ENCODE results near the gene DUSP19. TPM values are rescaled to one million over a fixed set of nuclear protein-coding genes. Genes with fewer than 3 reads are reported as not detected.

The DUSP19 gene
- total RNA-seq, 1 donor from 2014 or later, result 11.4 TPM

DNA sequence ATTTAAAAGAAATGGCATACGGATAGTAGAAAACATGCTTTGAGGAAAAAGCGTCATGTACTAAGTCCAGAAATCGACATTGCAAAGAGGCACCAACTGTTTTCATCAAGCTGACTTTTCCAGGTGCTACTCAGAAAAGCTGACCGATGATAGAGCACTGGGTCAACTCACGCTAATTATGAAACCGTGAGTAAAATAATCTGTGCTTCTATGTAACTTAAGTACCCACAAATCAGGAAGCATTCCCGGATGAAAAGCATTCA, 45.3 kb downstream of the DUSP19 start:
- peak overlapping the region; percentile 84 for H3K27ac ChIP-seq (replicated peaks)
- H3K9me3 ChIP-seq (replicated peaks), result no peaks in the 10 kb centered on the region
- H3K36me3 ChIP-seq, result peaks cover 7% of the 10 kb centered on the region
- H3K27me3 ChIP-seq (ENCODE audit: low read depth), result no peaks in the 10 kb centered on the region
- DNase-seq, result no peak
- H3K4me1 ChIP-seq, result peaks cover 24% of the 10 kb centered on the region
- TF ChIP-seq, protein P1, sequence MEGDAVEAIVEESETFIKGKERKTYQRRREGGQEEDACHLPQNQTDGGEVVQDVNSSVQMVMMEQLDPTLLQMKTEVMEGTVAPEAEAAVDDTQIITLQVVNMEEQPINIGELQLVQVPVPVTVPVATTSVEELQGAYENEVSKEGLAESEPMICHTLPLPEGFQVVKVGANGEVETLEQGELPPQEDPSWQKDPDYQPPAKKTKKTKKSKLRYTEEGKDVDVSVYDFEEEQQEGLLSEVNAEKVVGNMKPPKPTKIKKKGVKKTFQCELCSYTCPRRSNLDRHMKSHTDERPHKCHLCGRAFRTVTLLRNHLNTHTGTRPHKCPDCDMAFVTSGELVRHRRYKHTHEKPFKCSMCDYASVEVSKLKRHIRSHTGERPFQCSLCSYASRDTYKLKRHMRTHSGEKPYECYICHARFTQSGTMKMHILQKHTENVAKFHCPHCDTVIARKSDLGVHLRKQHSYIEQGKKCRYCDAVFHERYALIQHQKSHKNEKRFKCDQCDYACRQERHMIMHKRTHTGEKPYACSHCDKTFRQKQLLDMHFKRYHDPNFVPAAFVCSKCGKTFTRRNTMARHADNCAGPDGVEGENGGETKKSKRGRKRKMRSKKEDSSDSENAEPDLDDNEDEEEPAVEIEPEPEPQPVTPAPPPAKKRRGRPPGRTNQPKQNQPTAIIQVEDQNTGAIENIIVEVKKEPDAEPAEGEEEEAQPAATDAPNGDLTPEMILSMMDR (IDR thresholded peaks at IDR 0.05; ENCODE audit: borderline replicate concordance), result no peak
- peak overlapping the region; percentile 87 for H3K4me3 ChIP-seq
- intact Hi-C loops (cut with micrococcal nuclease), result no loop called here

DNA sequence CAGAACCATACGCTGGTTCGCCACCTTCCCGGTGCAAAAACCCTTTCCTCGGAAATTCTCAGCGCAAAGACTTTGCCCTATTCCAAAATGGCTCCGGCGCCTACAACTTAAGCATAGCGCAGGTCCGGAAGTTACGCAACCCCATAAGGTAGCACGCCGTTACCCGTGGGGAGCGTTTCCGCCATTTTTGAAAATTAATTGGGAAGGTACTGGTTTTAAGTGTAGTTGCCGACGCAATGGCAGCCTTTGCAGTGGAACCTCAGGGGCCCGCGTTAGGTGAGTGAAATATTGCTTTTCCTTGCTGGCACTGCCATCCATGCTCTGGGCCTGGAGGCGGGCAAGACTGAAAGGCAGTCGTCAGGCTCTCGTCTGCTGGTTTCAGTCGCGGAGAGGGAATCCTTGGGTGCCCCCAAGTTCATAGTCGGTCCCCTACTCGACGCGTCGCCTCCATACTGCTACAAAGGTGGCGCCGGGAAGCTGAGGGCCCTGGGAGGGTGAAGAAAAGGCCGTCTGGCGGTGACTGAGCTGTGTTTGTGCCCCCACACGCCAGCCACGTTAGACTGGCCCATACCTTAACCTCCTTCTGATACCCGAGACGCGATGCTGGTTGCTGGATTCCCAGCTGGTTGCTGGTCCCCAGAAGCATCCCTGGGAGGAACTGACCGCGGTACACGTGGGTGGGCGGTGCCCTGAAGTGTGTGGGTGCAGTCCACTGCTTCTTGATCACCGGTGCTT, 45.8 kb downstream of the DUSP19 start, which contains the start of gene NUP35:
NUP35 (plus strand) TSS at position 222 of the 735 bp plus-strand sequence; CDS start at position 237, 15 bp downstream.
- no peaks in the 10 kb centered on the region for H3K27me3 ChIP-seq (ENCODE audit: low read depth)
- H3K4me1 ChIP-seq, result peaks cover 24% of the 10 kb centered on the region
- intact Hi-C loops (cut with micrococcal nuclease), result no loop called here
- no peaks in the 10 kb centered on the region for H3K9me3 ChIP-seq (replicated peaks)
- H3K27ac ChIP-seq (replicated peaks), result peak within 1 kb of the TSS; percentile 84
- TF ChIP-seq, protein P1 (IDR thresholded peaks at IDR 0.05; ENCODE audit: borderline replicate concordance), result no peak
- DNase-seq, result peak; percentile 81
- H3K36me3 ChIP-seq, result peaks cover 11% of the 10 kb centered on the region
- peak within 1 kb of the TSS; percentile 87 for H3K4me3 ChIP-seq

DNA sequence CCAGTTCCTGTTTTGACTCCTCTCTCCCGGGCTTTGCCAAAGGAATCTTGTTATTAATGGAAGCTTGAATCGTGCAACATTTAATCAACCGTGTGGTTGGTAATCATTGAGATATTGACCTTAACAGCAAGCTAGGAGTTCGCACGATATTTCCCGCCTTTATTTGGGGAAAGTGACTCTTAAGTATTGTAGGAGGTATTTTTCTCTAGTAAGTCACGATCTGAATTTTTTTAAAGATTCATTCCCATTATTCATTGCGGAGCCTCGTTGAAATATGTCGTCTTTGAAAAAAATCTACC, 46.4 kb downstream of the DUSP19 start:
- peak overlapping the region; percentile 87 for H3K4me3 ChIP-seq

DNA sequence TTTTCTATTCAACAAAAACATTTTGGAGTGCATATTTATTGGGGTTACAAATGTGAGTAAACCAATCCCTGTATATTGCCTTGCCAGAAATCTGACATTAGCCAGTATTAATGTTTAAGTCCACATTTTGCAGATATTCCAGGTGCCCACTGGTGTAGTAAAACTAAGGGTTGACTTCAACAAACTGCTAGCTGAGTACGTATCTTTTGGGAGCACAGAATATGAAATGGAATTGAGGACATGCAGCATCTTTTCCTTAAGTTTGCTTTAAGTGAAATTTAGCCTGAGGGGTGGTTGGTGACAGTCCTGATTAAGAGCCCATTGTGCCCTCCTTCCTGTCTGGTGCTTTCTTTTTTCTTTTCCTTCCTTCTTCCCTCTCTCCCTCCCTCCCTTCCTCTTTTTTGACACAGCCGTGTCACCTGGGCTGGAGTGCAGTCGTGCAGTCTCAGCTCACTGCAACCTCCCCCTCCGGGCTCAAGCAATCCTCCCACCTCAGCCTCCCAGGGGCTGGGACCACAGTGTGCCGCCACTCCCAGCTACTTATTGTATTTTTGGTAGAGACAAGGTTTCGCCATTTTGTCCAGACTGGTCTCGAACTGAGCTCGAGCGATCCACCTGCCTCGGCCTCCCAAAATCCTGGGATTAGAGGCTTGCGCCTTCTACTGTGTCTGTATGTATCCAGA, 47.3 kb downstream of the DUSP19 start:
- intact Hi-C loops (cut with micrococcal nuclease), result no loop called here
- peaks cover 17% of the 10 kb centered on the region for H3K36me3 ChIP-seq
- no peaks in the 10 kb centered on the region for H3K27me3 ChIP-seq (ENCODE audit: low read depth)
- DNase-seq, result no peak
- TF ChIP-seq, protein P1 (IDR thresholded peaks at IDR 0.05; ENCODE audit: borderline replicate concordance), result no peak
- peaks cover 24% of the 10 kb centered on the region for H3K4me1 ChIP-seq
- no peaks in the 10 kb centered on the region for H3K9me3 ChIP-seq (replicated peaks)
- H3K27ac ChIP-seq (replicated peaks), result no peak overlapping the region
- peak overlapping the region; percentile 87 for H3K4me3 ChIP-seq

More for the DNA sequence above, 46.4 kb downstream of the DUSP19 start:
- TF ChIP-seq, protein P1 (IDR thresholded peaks at IDR 0.05; ENCODE audit: borderline replicate concordance), result no peak
- no peak for DNase-seq
- Histone ChIP-seq H3K36me3 (peaks cover 11% of the 10 kb centered on the region), H3K27ac (replicated peaks) (peak overlapping the region; percentile 84), H3K27me3 (ENCODE audit: low read depth) (no peaks in the 10 kb centered on the region), H3K9me3 (replicated peaks) (no peaks in the 10 kb centered on the region), H3K4me1 (peaks cover 24% of the 10 kb centered on the region)
- intact Hi-C loops (cut with micrococcal nuclease), result no loop called here

DNA sequence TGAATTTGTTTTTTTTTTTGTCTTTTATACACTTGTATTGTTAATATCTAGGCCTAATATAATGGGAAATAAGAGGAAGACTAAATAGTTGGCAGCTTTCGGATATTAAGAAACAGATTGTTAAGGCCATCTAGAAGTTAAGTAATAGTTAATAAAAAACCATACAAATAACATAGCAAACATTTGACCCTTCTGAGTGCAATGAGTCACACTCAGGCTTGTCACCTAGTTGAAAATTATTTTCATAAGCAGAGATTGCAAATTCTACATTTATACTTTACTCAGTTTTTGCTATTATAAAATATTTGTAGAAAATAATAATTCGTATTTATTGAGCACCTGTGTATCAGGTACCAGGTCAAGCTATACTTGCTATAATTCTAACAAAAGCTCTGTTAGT, 48.1 kb downstream of the DUSP19 start:
- no peak overlapping the region for H3K4me3 ChIP-seq
- peaks cover 24% of the 10 kb centered on the region for H3K36me3 ChIP-seq
- intact Hi-C loops (cut with micrococcal nuclease), result no loop called here
- no peaks in the 10 kb centered on the region for H3K9me3 ChIP-seq (replicated peaks)
- TF ChIP-seq, protein P1 (IDR thresholded peaks at IDR 0.05; ENCODE audit: borderline replicate concordance), result no peak
- no peak overlapping the region for H3K27ac ChIP-seq (replicated peaks)
- DNase-seq, result no peak
- H3K27me3 ChIP-seq (ENCODE audit: low read depth), result no peaks in the 10 kb centered on the region
- peaks cover 27% of the 10 kb centered on the region for H3K4me1 ChIP-seq
